SW 1271 (cell line): ENCODE data around the gene YBX3.
"Not testable (repeated sequence)": the region's sequence is repeated elsewhere in the genome, so short reads cannot be mapped to it uniquely, and the experiment has no call there.

Experiments
- DNase-seq, 2 experiments: peaks; one replicate each; lab custom pipeline; 2025; lab: John Stamatoyannopoulos, UW

Gene YBX3

DNA sequence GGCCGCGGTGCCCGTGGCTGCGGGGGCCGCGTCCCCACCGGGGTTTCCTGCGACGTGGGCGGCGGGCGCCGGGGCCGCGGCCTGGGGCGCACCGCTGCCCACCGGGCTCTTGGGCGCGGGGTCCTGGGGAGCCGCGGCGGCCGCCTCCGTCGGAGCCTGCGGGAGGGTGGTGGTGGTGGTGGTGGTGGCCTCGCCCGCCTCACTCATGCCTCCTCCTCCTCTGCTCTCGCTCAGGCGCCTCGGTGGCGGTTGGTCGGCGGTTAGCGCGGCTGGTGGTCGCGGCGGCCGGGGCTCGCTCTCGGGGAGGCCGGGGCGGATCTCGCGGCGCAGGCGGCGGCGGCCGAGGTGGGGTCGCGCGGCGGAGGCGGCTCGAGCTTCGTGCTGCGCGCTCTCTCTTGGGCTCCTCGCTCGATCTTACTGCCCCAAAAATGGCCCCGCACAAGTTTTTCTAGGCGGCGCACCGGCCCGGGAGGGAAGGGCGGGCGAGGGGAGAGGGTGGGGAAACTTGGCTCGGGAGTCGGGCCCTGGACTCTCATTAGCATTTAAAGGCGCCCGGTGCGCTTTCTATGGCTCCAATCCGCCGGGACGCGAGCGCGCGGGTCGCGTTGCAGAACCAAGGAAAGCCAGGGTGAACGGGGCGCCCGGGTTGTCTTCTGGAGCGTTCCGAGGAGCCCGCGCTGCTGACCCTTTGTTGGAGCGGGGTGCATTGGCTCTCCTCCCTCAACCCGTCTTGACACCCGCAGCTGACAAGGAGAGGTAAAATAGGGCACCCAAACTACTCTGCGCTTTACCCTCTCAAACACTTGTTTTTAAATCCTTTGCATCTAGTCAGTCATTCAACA lies at the start of gene YBX3:
TSS of gene YBX3 (minus strand) at position 419 of the 842 bp plus-strand sequence. CDS start at position 207, 212 bp downstream.
- DNase-seq, result peak; percentile 79 to 87

DNA sequence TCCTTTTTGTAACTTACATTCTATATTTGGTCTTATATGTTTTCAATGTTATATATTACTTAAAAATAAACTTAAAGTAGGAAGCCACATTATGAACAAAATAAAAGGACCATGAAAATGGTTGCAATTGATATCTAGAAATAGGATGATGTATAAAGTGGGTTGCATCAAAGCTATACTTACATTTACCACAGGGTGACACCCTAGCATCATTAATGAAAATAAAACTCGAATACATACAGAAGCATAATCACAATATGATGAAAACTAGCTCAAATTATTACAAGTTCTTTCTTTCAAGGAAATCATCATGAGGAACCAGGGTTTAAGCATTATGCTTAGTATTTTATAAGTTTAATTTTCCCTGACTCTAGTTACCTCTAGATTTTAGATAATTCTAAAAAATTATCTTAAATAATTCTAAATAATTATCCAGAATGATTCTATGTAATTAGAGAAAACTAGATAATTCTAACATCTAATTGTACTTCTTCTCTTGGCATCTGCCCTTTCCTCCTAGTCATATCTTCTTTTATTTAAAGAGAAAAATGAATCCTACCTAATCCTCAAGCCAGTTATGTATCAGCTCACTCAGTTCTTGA lies 48.1 kb upstream of the YBX3 start:
- peak; percentile 2 to 58 for DNase-seq

DNA sequence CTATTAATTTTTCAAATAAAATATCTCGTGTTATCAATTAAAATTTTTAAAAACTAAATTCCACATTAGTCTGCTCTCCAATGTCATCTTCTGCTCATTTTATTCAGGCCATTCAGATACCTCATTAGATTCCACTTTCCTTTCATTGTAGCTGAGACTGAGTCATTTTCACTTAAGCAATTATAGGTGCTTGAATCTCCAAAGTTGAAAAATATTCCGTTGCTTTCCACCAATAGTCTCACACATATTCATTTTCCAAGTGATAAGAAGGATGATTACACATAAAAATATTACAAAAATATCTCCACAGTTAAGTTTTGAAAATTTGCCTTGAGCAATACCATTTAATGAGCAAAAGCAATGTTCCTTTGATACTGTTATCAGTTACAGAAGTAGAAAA lies 36.5 kb upstream of the YBX3 start:
- DNase-seq, result no peak

DNA sequence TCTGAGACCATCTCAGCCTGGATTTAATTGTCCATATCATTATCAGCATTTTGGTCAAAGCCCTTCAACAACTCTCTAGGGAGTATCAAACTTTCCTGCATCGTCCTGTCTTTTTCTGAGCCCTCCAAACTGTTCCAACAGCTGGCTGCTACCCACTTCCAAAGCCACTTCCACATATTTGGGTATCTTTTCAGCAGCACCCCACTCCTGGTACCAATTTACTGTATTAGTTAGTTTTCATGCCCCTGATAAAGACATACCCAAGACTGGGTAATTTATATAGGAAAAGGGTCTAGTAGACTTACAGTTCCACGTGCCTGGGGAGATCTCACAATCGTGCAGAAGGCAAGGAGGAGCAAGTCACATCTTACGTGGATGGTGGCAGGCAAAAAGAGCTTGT lies 33.1 kb upstream of the YBX3 start:
- no peak for DNase-seq

DNA sequence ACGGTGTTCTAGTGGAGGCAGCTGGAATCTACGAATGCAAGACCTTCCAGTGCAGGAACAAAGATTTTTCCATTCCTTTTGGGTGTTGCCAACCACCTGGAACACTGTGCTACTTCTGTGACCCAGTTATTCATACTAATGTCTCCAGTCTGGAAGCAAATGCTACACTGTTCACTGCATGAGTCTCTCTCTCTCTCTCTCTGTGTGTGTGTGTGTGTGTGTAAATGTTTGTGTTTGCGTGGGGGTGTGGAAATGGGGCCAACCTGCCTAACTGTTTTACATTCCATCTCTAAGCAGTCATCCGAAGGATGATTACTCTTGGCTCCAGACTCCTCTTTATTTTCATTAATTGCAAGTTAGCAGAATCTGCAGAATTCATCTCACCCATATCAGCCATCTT lies 29.9 kb upstream of the YBX3 start:
- DNase-seq, result no peak

DNA sequence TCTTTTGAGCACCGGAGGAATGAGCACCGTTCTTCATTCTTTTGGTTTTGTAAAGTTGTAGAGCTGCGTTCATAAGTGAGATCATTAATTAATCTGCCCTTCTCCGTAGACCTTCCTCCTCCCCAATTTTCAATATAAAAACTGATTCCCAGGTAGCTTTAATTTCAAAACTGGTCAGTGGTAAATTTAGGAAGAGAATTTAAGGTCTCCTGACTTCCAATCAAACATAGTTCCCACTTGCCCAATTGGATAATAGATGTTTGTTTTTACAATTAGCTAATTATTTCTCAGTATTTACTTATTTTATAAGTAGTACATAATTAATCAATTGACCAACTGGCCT lies 27.2 kb upstream of the YBX3 start:
- DNase-seq, result no peak

DNA sequence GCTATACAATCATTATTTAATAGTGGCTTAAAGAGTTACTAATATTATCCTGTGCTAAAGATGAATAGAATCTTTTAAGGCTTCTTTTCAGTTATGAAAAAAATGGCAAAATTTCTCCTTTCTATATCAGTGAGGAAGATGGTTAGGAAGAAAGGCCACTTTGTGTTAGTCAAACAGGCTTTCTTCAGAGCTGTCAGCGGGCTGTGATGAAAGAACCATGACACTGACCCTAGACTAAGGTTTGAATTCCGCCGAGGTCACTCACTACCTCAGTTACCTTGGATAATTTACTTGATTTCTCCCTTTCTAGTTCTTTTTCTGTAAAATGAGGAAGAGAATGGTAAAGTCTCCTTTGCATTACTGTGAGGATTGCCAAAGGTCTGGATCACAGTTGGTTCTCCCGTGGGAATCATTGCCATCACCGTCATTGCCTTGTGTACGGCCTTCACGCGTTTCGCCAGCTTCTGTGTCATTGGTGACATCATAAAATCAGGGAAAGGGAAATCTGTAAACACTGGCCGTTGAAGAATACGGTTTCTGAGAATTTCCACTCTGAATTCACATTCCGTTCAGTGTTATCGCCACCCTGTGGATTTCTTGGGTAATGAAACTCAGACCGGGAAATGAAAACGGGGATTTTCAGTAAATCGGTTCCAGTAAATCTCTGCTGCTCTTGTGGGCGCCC lies 26.7 kb upstream of the YBX3 start:
- peak; percentile 71 to 96 for DNase-seq

DNA sequence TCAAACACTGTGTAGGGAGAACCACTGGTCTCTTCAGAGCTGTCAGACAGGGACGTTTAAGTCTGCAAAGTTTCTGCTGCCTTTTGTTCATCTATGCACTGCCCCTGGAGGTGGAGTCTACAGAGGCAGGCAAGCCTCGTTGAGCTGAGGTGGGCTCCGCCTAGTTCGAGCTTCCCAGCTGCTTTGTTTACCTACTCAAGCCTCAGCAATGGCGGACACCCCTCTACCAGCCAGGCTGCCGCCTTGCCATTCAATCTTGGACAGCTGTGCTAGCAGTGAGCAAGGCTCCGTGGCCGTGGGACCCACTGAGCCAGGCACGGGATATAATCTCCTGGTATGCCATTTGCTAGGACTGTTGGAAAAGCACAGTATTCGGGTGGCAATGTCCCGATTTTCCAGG lies 24.6 kb upstream of the YBX3 start:
- DNase-seq, result no peak

DNA sequence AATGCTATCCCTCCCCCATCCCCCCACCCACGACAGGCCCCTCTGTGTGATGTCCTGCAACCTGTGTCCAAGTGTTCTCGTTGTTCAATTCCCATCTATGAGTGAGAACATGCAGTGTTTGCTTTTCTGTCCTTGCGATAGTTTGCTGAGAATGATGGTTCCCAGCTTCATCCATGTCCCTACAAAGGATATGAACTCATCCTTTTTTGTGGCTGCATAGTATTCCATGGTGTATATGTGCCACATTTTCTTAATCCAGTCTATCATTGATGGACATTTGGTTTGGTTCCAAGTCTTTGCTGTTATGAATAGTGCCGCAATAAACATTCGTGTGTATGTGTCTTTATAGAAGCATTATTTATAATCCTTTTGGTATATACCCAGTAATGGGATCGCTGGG lies 20.3 kb upstream of the YBX3 start:
- DNase-seq, result not testable (repeated sequence)

DNA sequence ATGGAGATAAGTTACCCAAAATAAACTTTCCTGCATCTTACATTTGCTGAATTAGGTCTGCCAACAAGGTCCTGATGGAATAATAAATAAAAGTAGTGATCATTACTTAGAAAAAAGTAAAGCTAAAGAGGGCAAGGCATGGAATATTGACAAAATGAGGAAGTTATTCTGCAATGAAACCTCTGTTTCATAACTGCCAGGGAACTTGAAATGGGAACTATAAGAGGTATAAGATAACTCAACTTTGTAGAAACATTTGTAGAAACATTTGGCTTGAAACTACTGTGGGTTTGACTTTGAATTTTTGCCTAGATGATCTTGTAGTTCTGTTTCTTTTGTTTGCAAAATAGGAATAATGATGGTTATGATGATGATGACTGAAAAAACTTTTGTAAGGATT lies 18.7 kb upstream of the YBX3 start:
- no peak for DNase-seq

DNA sequence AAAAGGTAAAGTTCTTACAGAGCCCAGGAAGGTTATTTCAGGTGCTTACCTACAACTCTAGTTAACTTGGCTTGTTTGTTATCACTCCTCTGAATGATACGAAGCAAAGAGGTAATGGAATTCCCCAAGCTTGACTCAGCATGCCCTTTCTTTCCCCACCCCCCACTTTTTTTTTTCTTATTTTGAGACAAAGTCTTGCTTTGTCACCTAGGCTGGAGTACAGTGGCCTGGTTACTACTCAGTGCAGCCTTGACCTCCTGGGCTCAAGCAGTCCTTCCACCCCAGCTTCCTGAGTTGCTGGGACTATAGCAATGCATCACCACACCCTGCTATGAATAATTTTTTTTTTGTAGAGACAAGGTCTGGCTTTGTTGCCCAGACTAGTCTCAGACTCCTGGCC lies 17.1 kb upstream of the YBX3 start:
- DNase-seq, result no peak

DNA sequence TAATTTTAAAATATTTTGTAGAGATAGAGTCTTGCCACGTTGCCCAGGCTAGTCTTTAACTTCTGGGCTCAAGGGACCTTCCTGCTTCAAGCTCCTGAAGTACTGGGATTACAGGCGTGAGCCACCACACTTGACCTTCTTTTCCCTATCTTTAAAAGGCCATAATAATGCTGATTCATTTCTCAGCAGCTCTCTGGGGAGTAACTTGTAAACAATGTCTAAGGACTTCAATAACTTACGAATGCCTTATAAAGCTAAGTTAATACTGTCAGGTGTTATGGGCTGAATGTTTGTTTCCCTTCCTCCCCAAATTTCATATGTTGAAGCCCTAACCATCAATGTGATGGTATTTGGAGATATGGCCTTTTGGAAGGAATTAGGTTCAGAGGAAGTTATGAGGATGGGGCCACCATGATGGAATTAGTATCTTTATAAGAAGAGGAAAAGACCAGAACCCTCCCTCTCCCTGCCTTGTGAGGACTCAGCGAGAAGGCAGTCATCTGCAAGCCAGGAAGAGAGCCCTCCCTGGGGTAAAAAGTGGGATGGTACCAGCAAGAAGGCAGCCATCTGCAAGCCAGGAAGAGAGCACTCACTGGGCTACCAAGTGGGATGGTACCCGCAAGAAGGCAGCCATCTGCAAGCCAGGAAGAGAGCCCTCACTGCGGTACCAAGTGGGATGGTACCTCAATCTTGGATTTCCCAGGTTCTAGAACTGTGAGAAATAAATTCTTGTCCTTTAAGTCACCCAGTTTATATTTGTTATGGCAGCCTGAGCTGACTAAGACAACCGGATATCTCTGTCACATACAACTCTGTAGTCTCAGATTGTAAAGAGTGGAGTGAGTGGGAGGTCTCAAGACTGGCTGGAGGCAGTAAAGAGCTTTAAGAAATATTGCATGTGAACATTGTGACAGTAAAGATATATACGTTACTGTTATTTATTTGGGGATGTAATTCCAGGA lies 16.3 kb upstream of the YBX3 start:
- no peak for DNase-seq

DNA sequence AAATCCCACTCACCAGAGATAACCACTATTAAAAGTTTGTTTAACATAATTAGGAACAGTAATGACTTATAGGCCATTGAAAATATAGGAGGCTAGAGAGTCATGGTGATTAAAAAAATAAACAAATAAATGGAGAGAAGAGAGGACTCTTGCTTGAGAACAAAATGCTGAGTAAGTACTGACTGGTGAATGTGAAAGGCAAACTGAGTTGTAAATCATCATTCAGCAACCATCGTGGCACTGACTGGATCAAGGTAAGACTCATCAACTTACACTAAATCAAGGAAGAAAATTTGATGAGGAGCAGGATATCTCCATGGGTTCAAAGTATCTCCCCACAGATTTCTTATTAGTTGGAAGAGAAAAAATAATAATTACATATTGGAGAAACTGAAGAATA lies 14.1 kb upstream of the YBX3 start:
- DNase-seq, result no peak

DNA sequence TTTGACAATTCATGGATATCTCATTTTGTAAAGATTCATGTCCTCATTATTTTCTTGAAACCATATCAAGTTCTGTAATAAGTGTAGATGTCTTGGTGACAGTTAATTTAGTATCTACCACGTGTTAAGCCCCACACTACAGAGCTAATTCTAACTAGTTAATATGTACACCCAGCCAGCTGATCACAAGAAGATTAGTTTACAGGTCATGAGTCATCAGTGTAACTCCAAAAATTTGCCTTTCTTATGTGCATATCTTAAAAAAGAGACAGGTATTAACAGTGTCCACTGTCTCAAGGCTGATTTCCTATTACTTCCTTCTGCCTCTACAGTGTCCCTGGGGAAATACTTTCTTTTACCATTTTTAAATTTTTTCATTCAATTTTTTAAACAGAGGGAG lies 13.3 kb upstream of the YBX3 start:
- no peak for DNase-seq

DNA sequence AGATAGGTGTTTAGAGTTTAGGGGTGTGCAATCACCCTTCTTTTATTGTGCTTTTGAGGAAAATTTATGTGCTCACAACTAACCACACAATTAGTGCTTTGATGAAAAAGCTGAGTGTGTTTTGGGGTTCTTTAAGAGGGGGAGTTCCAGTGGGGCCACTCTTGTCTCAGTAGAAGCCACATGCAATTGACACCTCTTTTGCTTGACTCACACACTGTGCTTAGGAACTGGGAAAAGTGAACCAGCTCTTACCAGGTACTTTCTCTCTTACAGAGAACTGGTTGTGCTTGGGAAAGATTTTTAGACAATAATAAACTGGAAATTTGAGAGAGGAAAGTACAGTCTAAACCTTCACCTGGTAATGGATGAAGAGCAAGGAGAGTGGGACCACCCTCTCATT lies 12.3 kb upstream of the YBX3 start:
- no peak for DNase-seq

DNA sequence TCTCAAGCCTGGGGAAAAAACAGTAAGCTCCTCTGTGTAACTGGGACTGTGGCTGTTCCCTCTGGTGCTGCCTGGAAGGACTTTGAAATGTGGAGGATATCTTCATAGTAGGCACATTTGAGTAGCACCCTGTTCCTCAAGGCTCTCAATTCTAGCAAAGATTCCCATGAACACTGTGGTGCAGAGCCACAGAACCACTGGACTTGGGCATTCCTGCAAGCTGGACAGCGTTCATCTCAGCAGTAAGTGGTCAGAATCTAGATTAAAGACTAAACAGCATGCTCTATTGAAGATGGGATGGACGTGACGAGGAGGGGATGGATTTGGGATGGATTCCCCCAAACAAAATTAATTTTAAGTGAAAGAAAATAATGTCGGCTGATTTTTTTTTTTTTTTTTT lies 9.4 kb upstream of the YBX3 start:
- no peak for DNase-seq

DNA sequence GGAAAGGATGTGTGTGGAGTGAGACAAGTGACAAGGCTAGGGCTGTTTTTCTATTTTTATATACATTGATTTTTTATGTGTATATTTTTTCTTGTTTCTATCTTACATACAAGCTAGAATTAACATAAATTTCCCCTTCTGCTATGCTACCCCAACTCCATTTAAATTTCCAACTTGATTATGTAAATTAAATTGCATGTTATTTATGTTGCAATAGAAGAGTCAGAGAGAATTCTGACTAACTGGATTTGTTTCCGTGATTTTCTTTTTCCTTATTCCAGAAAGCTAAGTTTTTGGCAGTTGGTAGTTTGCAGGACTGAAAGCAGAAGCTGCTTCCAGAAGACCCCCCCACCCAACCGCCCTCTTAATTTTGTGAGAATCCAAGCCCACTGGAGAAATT lies 8.9 kb upstream of the YBX3 start:
- no peak for DNase-seq

DNA sequence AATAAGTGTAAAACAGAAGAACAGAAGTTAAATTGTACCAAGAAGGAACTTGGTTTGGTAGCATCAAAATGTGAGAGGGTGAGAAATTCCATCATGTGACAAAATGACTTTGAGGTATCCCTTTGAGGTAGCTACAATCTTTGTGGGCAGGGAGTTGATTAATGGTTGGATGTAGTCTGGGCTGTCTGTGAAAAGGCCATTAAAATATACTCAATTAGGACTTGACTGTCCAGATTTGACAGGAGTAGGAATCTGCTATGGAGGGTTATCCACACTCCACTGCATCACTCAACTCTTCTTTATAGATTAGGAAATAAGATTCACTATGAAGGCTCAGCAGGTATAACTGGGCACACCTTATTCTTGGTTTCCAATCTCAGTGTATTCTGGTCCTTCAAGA lies 7.4 kb upstream of the YBX3 start:
- DNase-seq, result no peak

DNA sequence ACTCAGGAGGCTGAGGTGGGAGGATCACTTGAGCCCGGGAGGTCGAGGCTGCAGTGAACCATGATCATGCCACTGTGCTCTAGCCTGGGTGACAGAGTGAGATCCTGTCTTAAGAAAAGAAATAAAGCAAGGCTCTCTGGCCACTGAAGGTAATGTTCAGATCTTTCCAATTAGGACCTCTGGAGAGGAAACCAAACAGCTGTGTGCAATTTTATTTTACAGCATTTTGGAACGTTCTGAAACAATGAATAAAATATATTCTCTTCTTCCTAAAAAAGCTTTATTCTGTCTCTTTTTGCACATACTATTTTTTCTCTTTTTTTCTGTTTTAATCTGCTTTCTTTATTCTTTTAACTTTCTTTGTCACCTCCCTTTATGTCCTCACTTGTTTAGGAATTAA lies 5.0 kb upstream of the YBX3 start:
- no peak for DNase-seq

DNA sequence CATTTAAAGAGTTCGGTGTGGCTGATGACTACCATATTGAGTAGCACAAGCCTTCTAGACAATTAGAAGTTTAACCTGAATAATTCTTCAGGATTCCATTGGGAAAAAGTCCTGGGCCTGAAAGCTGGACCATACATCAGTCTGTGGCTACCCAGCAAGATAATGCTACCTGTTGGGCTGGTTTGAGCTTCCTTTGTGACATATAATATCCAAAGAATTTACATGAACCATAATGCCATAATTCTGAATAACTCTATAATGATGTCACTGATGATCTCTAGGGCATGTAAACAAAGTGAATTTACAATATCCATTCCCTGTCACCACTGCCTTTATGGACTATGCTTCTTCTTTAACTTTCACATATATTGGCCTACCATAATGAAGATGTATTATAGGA lies 3.8 kb upstream of the YBX3 start:
- no peak for DNase-seq

DNA sequence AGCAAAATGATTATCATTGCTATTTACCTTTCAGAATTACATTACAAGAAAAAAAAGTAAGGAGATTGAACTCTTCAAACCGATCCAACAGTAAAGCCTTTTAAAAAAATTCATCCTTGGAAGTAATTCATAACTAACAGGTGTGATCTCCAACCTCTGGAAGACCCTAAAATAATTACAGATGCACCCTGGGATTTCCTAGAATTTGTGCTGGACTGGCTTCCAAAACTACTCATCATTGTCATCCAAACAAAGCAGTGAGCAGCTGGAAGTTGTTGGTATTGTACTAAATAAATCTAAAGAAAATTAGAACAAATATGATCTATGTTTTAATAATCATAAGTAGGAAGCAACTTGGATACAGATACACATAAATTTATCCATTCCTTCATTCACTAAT lies 1.9 kb upstream of the YBX3 start:
- no peak for DNase-seq

DNA sequence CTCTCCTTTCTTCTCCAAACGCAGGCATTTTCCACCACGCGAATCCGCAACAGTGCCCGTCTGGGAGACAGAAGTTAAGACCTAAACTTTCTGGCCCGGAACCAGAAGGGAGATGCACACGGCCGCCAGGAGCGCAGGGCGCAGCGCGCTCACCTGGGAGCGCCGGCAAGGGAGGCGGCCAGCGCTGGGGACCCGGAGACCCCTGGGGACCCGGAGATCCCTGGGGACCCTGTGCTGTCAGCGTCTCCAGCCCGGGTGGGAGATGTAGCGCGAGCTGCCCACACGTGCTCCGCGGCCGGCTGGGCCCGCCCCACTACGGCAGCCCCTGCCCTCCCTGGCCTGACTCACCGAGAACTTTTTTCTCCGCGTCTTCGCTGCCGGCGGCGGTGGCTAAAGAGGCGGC lies 620 bp downstream of the YBX3 start:
- no peak for DNase-seq
